Calu3 (cell line): ENCODE results near the gene ARAF. TPM values are rescaled to one million over a fixed set of nuclear protein-coding genes. Genes with fewer than 3 reads are reported as not detected.
"Not testable (repeated sequence)": the region's sequence is repeated elsewhere in the genome, so short reads cannot be mapped to it uniquely, and the experiment has no call there.

ENCODE experiments used
- BruUV-seq: library from RNA; stranded (reverse); fragments of 400-500 nt; replicated peaks from 2 replicates; lab custom pipeline; 2021; lab: Mats Ljungman, UMichigan
- CTCF ChIA-PET: fragments of 300-600 bp; sonication (Branson Sonifier 250); formaldehyde crosslinking; loops from one replicate; lab custom pipeline; 2022; ENCODE audit warnings: antibody characterized with exemption; lab: Charles Lee
- DNase-seq: peaks from one replicate; pipeline ENCODE4 v3.0.0; 2022
- H3K27ac Mint-ChIP-seq: one replicate; pipeline ENCODE4 v1.8.0; 2022; ENCODE audit warnings: mixed read lengths; ENCODE audit not compliant: unreplicated experiment
- H3K27me3 Mint-ChIP-seq: one replicate; pipeline ENCODE4 v1.8.0; 2022; ENCODE audit warnings: mixed read lengths; ENCODE audit not compliant: unreplicated experiment
- H3K36me3 Mint-ChIP-seq: one replicate; pipeline ENCODE4 v1.8.0; 2022; ENCODE audit warnings: mild to moderate bottlenecking, moderate library complexity, mixed read lengths; ENCODE audit not compliant: insufficient read depth, unreplicated experiment
- H3K4me1 Mint-ChIP-seq: one replicate; pipeline ENCODE4 v1.8.0; 2022; ENCODE audit warnings: mild to moderate bottlenecking, low read depth, mixed read lengths; ENCODE audit not compliant: unreplicated experiment
- H3K4me3 Mint-ChIP-seq: one replicate; pipeline ENCODE4 v1.8.0; 2022; ENCODE audit warnings: mild to moderate bottlenecking, low read depth, moderate library complexity, mixed read lengths; ENCODE audit not compliant: unreplicated experiment
- H3K9me3 Mint-ChIP-seq: one replicate; pipeline ENCODE4 v1.8.0; 2022; ENCODE audit warnings: low read depth, mixed read lengths; ENCODE audit not compliant: unreplicated experiment
- intact Hi-C: fragments of 100-400 bp; cut with micrococcal nuclease; formaldehyde crosslinking; loops from one replicate; pipeline ENCODE4 v1.10.0; 2022; ENCODE audit not compliant: unreplicated experiment
- total RNA-seq: library from RNA; stranded (reverse); gene quantifications from 2 replicates; pipeline ENCODE4 v1.2.3, GENCODE V29; 2022
- TF ChIP-seq, protein P1 (sequence below): fragments of 200-600 bp; IDR thresholded peaks from one replicate; pipeline ENCODE4 v1.8.0; 2022; ENCODE audit warnings: antibody characterized with exemption; ENCODE audit not compliant: unreplicated experiment

Gene ARAF
- total RNA-seq, 1 experiment from 2014 or later = 79.2 TPM

DNA sequence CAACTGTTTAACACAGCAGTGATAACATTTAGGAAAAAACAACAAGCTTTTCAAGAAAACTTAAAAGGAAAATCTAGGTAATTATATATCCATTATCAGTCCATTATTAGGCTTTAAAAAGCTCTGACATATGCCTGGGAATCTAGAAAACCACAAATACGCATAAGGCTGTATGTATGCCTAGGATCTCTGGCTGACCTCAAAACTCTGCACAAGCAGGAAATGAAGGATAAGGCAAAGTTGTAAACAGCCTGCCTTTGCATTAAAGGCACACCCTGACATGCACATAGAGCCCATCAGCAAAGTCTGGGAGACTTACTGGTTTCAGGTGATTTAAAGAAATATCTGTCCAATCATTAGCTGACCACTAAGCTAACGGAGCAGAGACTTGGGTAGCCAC, 35.3 kb downstream of the ARAF start:
- no TSS peak for BruUV-seq
- TF ChIP-seq, protein P1, sequence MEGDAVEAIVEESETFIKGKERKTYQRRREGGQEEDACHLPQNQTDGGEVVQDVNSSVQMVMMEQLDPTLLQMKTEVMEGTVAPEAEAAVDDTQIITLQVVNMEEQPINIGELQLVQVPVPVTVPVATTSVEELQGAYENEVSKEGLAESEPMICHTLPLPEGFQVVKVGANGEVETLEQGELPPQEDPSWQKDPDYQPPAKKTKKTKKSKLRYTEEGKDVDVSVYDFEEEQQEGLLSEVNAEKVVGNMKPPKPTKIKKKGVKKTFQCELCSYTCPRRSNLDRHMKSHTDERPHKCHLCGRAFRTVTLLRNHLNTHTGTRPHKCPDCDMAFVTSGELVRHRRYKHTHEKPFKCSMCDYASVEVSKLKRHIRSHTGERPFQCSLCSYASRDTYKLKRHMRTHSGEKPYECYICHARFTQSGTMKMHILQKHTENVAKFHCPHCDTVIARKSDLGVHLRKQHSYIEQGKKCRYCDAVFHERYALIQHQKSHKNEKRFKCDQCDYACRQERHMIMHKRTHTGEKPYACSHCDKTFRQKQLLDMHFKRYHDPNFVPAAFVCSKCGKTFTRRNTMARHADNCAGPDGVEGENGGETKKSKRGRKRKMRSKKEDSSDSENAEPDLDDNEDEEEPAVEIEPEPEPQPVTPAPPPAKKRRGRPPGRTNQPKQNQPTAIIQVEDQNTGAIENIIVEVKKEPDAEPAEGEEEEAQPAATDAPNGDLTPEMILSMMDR = no peak
- DNase-seq = no peak
- Mint-ChIP-seq H3K4me1 (no peaks in the 10 kb centered on the region), H3K4me3 (no peak overlapping the region), H3K36me3 (no peaks in the 10 kb centered on the region), H3K27ac (no peak overlapping the region), H3K9me3 (no peaks in the 10 kb centered on the region), H3K27me3 (peaks cover 13% of the 10 kb centered on the region)
- intact Hi-C loops = no loop called here
- CTCF ChIA-PET = interaction anchor here (0.6 kb wide), 2 partner anchors 56 to 943 kb away, joined by 4 to 6 read pairs; partner anchors contain the start of gene TBC1D25

DNA sequence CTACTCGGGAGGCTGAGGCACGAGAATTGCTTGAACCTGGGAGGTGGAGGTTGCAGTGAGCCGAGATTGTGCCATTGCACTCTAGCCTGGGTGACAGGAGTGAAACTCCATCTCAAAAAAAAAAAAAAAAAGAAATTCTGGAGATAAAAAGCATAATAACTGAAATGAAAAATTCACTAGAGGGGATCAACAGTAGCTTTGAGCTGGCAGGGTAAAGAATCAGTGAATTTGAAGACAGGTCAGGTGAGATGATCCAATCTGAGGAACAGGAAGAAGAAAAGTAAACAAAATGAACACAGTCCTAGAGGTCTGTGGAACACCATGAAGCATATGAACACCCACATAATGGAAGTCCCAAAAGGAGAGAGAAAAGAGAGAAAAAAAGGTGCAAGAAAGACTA, 36.2 kb downstream of the ARAF start:
- Mint-ChIP-seq H3K27ac (no peak overlapping the region), H3K4me3 (no peak overlapping the region), H3K36me3 (no peaks in the 10 kb centered on the region), H3K9me3 (no peaks in the 10 kb centered on the region), H3K4me1 (no peaks in the 10 kb centered on the region), H3K27me3 (peaks cover 13% of the 10 kb centered on the region)
- DNase-seq = no peak
- TF ChIP-seq, protein P1 = no peak
- CTCF ChIA-PET = no interaction called here
- intact Hi-C loops = no loop called here
- BruUV-seq = no TSS peak

DNA sequence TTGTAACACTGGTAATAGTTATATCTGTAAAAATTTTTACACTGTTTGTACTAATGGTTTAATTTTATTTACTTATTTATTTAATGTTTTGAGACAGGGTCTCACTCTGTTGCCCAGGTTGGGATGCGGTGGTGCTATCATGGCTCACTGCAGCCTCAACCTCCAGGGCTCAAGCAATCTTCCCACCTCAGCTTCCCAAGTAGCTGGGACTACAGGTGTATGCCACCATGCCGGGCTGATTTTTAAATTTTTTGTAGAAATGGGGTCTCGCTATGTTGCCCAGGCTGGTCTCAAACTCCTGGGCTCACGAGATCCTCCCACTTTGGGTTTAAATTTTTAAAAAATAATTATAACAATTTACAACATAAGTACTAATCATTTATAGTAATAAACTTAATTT, 42.1 kb downstream of the ARAF start:
- BruUV-seq, H3K4me1 Mint-ChIP-seq, H3K36me3 Mint-ChIP-seq, CTCF ChIA-PET, H3K4me3 Mint-ChIP-seq, DNase-seq, H3K9me3 Mint-ChIP-seq, intact Hi-C loops, H3K27ac Mint-ChIP-seq: not testable (repeated sequence)
- peaks cover 20% of the 10 kb centered on the region for H3K27me3 Mint-ChIP-seq

DNA sequence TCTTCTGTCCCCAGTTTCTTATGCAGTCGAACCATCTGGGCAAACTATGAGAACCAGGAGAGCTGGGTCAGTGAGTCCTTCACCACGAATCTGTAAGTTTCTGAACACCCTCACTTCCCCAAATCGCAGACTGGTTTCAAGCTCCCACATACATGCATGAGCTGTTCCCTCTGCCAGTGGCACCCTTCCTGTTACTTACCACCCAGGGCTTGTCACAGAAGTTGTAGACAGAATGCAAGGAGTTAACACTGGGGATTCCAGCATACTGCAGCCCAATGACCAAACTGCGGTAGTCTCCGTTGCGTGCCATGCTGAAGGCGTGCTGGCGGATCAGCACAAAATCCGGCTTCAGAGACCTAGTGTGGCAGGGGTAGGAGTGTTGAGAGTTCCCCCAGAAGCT, 44.0 kb downstream of the ARAF start:
- H3K4me1 Mint-ChIP-seq = no peaks in the 10 kb centered on the region
- CTCF ChIA-PET = no interaction called here
- TF ChIP-seq, protein P1 = no peak
- no TSS peak for BruUV-seq
- H3K9me3 Mint-ChIP-seq = no peaks in the 10 kb centered on the region
- no peaks in the 10 kb centered on the region for H3K36me3 Mint-ChIP-seq
- no peak overlapping the region for H3K27ac Mint-ChIP-seq
- intact Hi-C loops = no loop called here
- no peak for DNase-seq
- H3K27me3 Mint-ChIP-seq = peaks cover 39% of the 10 kb centered on the region
- H3K4me3 Mint-ChIP-seq = no peak overlapping the region

DNA sequence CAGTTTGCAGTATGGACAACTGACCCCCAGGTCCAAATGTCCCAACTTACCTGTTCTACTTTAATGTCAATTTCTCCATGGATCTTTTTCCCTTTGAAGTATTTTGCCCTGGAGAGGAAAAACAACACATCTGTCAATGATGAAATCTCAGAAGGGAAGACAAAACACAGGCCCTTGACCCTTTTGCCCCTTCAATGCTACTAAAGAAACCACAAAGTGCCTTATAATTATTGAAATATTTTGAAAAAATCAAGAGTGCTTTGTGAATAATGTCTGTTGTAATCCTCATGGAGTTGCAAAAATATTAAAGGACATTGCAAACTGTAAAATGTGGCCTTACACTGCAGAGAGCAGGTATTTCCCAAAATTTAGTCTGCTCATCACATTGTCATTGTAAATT, 46.1 kb downstream of the ARAF start:
- H3K4me3 Mint-ChIP-seq = no peak overlapping the region
- H3K27ac Mint-ChIP-seq = no peak overlapping the region
- no peaks in the 10 kb centered on the region for H3K36me3 Mint-ChIP-seq
- peaks cover 47% of the 10 kb centered on the region for H3K27me3 Mint-ChIP-seq
- TF ChIP-seq, protein P1 = no peak
- CTCF ChIA-PET = no interaction called here
- peaks cover 3% of the 10 kb centered on the region for H3K9me3 Mint-ChIP-seq
- no peaks in the 10 kb centered on the region for H3K4me1 Mint-ChIP-seq
- intact Hi-C loops = no loop called here
- BruUV-seq = no TSS peak
- DNase-seq = no peak
